ENCODE data around the gene OR2H1. TPM values are rescaled to one million over a fixed set of nuclear protein-coding genes. Genes with fewer than 3 reads are reported as not detected.

Gene OR2H1
- total and polyA plus RNA-seq, 10 donors, result not detected

DNA sequence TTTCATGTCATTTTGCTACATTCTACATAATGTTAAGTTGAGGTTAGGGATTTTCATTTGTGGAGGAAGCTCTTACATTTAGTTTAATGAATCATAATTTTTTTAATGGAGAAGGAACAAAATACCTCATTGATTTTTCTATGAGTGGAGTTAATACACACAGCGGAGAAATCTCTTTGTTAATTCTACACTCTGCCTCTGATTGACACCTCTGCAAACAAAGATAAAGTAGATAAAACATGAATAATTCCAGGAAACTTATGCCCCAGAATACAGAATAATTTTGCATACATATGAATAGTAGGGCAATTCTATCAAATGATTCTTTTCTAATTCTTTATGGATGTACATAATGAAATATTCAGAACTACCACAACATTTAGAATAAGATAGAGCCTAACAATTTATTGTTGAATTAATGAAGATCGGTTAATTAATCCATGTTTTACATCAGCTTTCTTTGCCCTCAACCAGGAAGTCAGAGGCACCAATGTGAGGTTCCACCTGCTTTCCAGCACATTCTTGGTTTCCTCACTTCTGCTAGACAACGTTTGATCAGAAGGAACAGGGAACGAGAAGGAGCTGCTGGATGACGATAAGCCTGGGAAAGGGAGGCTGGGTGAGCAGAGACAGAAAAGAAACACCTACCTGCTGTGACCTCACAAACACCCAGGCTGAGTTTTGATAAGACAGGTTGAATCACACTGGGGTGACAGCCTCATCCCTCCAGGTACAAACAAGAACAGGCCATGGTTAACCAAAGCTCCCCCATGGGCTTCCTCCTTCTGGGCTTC lies 4.3 kb downstream of the OR2H1 start:
- 75 to 87% (median 86%) methylated on average over 5 of the region's 5 CpGs for WGBS, 5 donors
- Histone ChIP-seq H3K4me1 (no peaks in the 10 kb centered on the region), H3K36me3 (no peaks in the 10 kb centered on the region), H3K4me3 (no peak overlapping the region), H3K27me3 (replicated peaks in 1 of 7) (peaks cover 0 to 15% (median 0%) of the 10 kb centered on the region in 7 donors), H3K9me3 (no peaks in the 10 kb centered on the region), H3K27ac (no peak overlapping the region)
- DNase-seq, result no peak
- intact Hi-C loops (cut with DNase I; ENCODE audit: low total_unique reads), result no loop called here
- TF ChIP-seq POLR2A (IDR thresholded peaks at IDR 0.05), result no peak
- TF ChIP-seq, protein P1, sequence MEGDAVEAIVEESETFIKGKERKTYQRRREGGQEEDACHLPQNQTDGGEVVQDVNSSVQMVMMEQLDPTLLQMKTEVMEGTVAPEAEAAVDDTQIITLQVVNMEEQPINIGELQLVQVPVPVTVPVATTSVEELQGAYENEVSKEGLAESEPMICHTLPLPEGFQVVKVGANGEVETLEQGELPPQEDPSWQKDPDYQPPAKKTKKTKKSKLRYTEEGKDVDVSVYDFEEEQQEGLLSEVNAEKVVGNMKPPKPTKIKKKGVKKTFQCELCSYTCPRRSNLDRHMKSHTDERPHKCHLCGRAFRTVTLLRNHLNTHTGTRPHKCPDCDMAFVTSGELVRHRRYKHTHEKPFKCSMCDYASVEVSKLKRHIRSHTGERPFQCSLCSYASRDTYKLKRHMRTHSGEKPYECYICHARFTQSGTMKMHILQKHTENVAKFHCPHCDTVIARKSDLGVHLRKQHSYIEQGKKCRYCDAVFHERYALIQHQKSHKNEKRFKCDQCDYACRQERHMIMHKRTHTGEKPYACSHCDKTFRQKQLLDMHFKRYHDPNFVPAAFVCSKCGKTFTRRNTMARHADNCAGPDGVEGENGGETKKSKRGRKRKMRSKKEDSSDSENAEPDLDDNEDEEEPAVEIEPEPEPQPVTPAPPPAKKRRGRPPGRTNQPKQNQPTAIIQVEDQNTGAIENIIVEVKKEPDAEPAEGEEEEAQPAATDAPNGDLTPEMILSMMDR (IDR thresholded peaks at IDR 0.05 in 8 of 11, conservative IDR thresholded peaks at IDR 0.05 in 3 of 11), result no peak
- no peak for TF ChIP-seq POLR2AphosphoS5 (IDR thresholded peaks at IDR 0.05)

DNA sequence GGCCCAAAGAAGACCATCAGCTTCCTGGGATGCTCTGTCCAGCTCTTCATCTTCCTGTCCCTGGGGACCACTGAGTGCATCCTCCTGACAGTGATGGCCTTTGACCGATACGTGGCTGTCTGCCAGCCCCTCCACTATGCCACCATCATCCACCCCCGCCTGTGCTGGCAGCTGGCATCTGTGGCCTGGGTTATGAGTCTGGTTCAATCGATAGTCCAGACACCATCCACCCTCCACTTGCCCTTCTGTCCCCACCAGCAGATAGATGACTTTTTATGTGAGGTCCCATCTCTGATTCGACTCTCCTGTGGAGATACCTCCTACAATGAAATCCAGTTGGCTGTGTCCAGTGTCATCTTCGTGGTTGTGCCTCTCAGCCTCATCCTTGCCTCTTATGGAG lies 5.1 kb downstream of the OR2H1 start:
- intact Hi-C loops (cut with DNase I; ENCODE audit: low total_unique reads), result no loop called here
- H3K27ac ChIP-seq, result no peak overlapping the region
- peaks cover 0 to 15% (median 0%) of the 10 kb centered on the region in 7 donors for H3K27me3 ChIP-seq (replicated peaks in 1 of 7)
- H3K9me3 ChIP-seq, result no peaks in the 10 kb centered on the region
- TF ChIP-seq POLR2AphosphoS5 (IDR thresholded peaks at IDR 0.05) (no peak), POLR2A (IDR thresholded peaks at IDR 0.05) (no peak)
- TF ChIP-seq, protein P1 (IDR thresholded peaks at IDR 0.05 in 8 of 11, conservative IDR thresholded peaks at IDR 0.05 in 3 of 11), result no peak
- no peak overlapping the region for H3K4me3 ChIP-seq
- no peaks in the 10 kb centered on the region for H3K36me3 ChIP-seq
- WGBS, 5 donors, result 76 to 87% (median 81%) methylated on average over 6 of the region's 6 CpGs
- no peaks in the 10 kb centered on the region for H3K4me1 ChIP-seq
- no peak for DNase-seq

DNA sequence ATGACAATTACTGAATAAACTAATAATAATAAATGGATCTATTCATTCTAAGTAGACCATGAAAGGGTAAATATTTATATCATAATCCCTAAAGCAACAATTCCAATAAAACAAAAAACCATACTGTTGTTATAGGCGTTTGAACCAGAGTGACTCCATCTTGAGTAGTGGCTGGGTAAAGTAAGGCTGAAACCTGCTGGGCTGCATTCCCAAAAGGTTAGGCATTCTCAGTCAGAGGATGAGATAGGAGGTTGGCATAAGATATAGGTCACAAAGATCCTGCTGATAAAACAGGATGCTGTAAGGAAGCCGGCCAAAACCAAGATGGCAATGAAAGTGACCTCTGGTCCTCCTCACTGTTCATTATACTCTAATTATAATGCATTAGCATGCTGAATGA lies 8.3 kb downstream of the OR2H1 start:
- no peak overlapping the region for H3K4me3 ChIP-seq
- no peaks in the 10 kb centered on the region for H3K4me1 ChIP-seq
- H3K27ac ChIP-seq, result no peak overlapping the region
- H3K27me3 ChIP-seq (replicated peaks in 1 of 7), result peaks cover 0 to 11% (median 0%) of the 10 kb centered on the region in 7 donors
- no peak for DNase-seq
- TF ChIP-seq, protein P1 (IDR thresholded peaks at IDR 0.05 in 8 of 11, conservative IDR thresholded peaks at IDR 0.05 in 3 of 11), result no peak
- TF ChIP-seq POLR2AphosphoS5 (IDR thresholded peaks at IDR 0.05) (no peak), POLR2A (IDR thresholded peaks at IDR 0.05) (no peak)
- 80 to 93% (median 87%) methylated on average over 2 of the region's 2 CpGs for WGBS, 5 donors
- H3K36me3 ChIP-seq, result no peaks in the 10 kb centered on the region
- intact Hi-C loops (cut with DNase I; ENCODE audit: low total_unique reads), result no loop called here
- no peaks in the 10 kb centered on the region for H3K9me3 ChIP-seq

DNA sequence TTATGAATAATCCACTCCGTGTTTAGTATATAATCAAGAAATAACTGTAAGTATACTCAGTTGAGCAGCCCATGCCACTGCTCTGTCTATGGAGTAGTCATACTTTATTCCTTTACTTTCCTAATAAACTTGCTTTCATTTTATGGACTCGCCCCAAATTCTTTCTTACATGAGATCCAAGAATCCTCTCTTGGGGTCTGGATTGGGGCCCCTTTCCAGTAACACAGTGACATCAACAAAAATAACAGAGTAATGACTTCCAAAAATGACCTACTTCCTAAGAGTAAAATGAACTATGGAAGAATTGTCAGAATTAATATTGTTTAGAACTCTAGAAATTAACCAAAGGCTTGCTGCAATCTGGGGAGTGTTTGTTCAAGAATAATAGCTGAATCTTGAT lies 8.8 kb downstream of the OR2H1 start:
- Histone ChIP-seq H3K27me3 (replicated peaks in 1 of 7) (peaks cover 0 to 11% (median 0%) of the 10 kb centered on the region in 7 donors), H3K9me3 (no peaks in the 10 kb centered on the region), H3K4me1 (no peaks in the 10 kb centered on the region), H3K36me3 (no peaks in the 10 kb centered on the region), H3K27ac (no peak overlapping the region), H3K4me3 (no peak overlapping the region)
- 88 to 95% (median 92%) methylated on average over 2 of the region's 2 CpGs for WGBS, 5 donors
- TF ChIP-seq POLR2AphosphoS5 (IDR thresholded peaks at IDR 0.05), result no peak
- TF ChIP-seq POLR2A (IDR thresholded peaks at IDR 0.05), result no peak
- TF ChIP-seq, protein P1 (IDR thresholded peaks at IDR 0.05 in 8 of 11, conservative IDR thresholded peaks at IDR 0.05 in 3 of 11), result no peak
- DNase-seq, result no peak
- intact Hi-C loops (cut with DNase I; ENCODE audit: low total_unique reads), result no loop called here

All from spleen (tissue), 11 donors.